ENCODE data around the gene C6orf52. TPM values are rescaled to one million over a fixed set of nuclear protein-coding genes. Genes with fewer than 3 reads are reported as not detected.

Gene C6orf52
- total and polyA plus RNA-seq, 9 of the 15 experiments (the other 6 are each of a cell fraction or from before 2014, with no cell fraction given), result 6.7 to 37.0 (median 11.1) TPM

- TF ChIP-seq LEF1 (IDR thresholded peaks at IDR 0.05), result 0 out of 2 replicates have a peak, but pooled peaks have one; percentile 26
- TF ChIP-seq MEIS2 (IDR thresholded peaks at IDR 0.05; ENCODE audit: partially characterized antibody), result peak; percentile 85
- TF ChIP-seq CTBP1 (IDR thresholded peaks at IDR 0.05; ENCODE audit: borderline replicate concordance), result 0 out of 2 replicates have a peak, but pooled peaks have one; percentile 12
- 0 out of 2 replicates have a peak, but pooled peaks have one; percentile 47 for TF ChIP-seq ZNF395 (CRISPR knock-in tag; IDR thresholded peaks at IDR 0.05)
- TF ChIP-seq TRIM24 (IDR thresholded peaks at IDR 0.05), result peak; percentile 65 to 81; a peak in 3 of 4 replicates
- 0 out of 2 replicates have a peak, but pooled peaks have one; percentile 43 for TF ChIP-seq BCOR (IDR thresholded peaks at IDR 0.05)
- 0 out of 2 replicates have a peak, but pooled peaks have one; percentile 50 for TF ChIP-seq MTA3 (IDR thresholded peaks at IDR 0.05; ENCODE audit: borderline replicate concordance)
- peak; percentile 80 for TF ChIP-seq NFE2 (IDR thresholded peaks at IDR 0.05; ENCODE audit: low read depth)
- peak; percentile 58; the same call in 1 of the 2 replicates for TF ChIP-seq CREM (IDR thresholded peaks at IDR 0.05; ENCODE audit: low read depth)
- peak in 1 of 2 experiments; percentile 49; a peak in 2 of 4 replicates for TF ChIP-seq RCOR1 (IDR thresholded peaks at IDR 0.05; ENCODE audit: borderline replicate concordance in 1 of 2, low read depth in 2 of 2, low read length in 2 of 2)
- TF ChIP-seq MAFG (tag; conservative IDR thresholded peaks at IDR 0.05), result peak; percentile 79
- TF ChIP-seq, protein P1, sequence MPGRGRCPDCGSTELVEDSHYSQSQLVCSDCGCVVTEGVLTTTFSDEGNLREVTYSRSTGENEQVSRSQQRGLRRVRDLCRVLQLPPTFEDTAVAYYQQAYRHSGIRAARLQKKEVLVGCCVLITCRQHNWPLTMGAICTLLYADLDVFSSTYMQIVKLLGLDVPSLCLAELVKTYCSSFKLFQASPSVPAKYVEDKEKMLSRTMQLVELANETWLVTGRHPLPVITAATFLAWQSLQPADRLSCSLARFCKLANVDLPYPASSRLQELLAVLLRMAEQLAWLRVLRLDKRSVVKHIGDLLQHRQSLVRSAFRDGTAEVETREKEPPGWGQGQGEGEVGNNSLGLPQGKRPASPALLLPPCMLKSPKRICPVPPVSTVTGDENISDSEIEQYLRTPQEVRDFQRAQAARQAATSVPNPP (IDR thresholded peaks at IDR 0.05; ENCODE audit: borderline replicate concordance, insufficient read depth, insufficient read length), result no peak
- 0 out of 2 replicates have a peak, but pooled peaks have one; percentile 30 for TF ChIP-seq SMARCC2 (IDR thresholded peaks at IDR 0.05; ENCODE audit: low read depth)
- TF ChIP-seq, protein P2, sequence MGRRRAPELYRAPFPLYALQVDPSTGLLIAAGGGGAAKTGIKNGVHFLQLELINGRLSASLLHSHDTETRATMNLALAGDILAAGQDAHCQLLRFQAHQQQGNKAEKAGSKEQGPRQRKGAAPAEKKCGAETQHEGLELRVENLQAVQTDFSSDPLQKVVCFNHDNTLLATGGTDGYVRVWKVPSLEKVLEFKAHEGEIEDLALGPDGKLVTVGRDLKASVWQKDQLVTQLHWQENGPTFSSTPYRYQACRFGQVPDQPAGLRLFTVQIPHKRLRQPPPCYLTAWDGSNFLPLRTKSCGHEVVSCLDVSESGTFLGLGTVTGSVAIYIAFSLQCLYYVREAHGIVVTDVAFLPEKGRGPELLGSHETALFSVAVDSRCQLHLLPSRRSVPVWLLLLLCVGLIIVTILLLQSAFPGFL (CRISPR knock-in tag; IDR thresholded peaks at IDR 0.05), result no peak
- TF ChIP-seq FOXM1 (IDR thresholded peaks at IDR 0.05; ENCODE audit: low read depth), result no peak; the same call in 1 of the 2 replicates
- TF ChIP-seq FOXM1 (CRISPR knock-in tag; IDR thresholded peaks at IDR 0.05; ENCODE audit: low read depth), result no peak
- 0 out of 2 replicates have a peak, but pooled peaks have one; percentile 24 for TF ChIP-seq EP400 (IDR thresholded peaks at IDR 0.05)
- TF ChIP-seq, protein P3, sequence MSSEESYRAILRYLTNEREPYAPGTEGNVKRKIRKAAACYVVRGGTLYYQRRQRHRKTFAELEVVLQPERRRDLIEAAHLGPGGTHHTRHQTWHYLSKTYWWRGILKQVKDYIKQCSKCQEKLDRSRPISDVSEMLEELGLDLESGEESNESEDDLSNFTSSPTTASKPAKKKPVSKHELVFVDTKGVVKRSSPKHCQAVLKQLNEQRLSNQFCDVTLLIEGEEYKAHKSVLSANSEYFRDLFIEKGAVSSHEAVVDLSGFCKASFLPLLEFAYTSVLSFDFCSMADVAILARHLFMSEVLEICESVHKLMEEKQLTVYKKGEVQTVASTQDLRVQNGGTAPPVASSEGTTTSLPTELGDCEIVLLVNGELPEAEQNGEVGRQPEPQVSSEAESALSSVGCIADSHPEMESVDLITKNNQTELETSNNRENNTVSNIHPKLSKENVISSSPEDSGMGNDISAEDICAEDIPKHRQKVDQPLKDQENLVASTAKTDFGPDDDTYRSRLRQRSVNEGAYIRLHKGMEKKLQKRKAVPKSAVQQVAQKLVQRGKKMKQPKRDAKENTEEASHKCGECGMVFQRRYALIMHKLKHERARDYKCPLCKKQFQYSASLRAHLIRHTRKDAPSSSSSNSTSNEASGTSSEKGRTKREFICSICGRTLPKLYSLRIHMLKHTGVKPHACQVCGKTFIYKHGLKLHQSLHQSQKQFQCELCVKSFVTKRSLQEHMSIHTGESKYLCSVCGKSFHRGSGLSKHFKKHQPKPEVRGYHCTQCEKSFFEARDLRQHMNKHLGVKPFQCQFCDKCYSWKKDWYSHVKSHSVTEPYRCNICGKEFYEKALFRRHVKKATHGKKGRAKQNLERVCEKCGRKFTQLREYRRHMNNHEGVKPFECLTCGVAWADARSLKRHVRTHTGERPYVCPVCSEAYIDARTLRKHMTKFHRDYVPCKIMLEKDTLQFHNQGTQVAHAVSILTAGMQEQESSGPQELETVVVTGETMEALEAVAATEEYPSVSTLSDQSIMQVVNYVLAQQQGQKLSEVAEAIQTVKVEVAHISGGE (CRISPR knock-in tag; IDR thresholded peaks at IDR 0.05), result peak in 1 of 3 experiments; percentile 58; a peak in 1 of 6 replicates
- peak; percentile 82 for TF ChIP-seq C11orf30 (IDR thresholded peaks at IDR 0.05; ENCODE audit: low read depth)
- TF ChIP-seq HNRNPH1 (optimal IDR thresholded peaks at IDR 0.05; ENCODE audit: low read depth, low read length), result no peak
- TF ChIP-seq MAFF (IDR thresholded peaks at IDR 0.05; ENCODE audit: low read length), result peak; percentile 55; the same call in 1 of the 2 replicates
- TF ChIP-seq L3MBTL2 (IDR thresholded peaks at IDR 0.05), result 0 out of 2 replicates have a peak, but pooled peaks have one; percentile 16
- peak; percentile 81 for TF ChIP-seq CBFA2T2 (conservative IDR thresholded peaks at IDR 0.05)
Observed at GRCh38 chr6:10640412-10640811, 54.0 kb downstream of the C6orf52 start (continued).
